ENCODE measurements around the gene COL5A1.

Gene COL5A1

GRCh38 chr9:134885679-134886412 is 244.2 kb downstream of the COL5A1 start:
- no peak for DNase-seq

GRCh38 chr9:134886413-134886913 is 244.9 kb downstream of the COL5A1 start:
- DNase-seq: no peak

- DNase-seq: no peak
Observed at GRCh38 chr9:134887219-134887618, 245.6 kb downstream of the COL5A1 start.

GRCh38 chr9:134887686-134888602 is 246.3 kb downstream of the COL5A1 start:
- DNase-seq: no peak

GRCh38 chr9:134888603-134889190 is 247.1 kb downstream of the COL5A1 start:
- no peak for DNase-seq

- no peak for DNase-seq
Observed at GRCh38 chr9:134889386-134890154, 248.0 kb downstream of the COL5A1 start.

GRCh38 chr9:134890155-134890495 is 248.5 kb downstream of the COL5A1 start:
- no peak for DNase-seq

GRCh38 chr9:134891053-134891452 is 249.4 kb downstream of the COL5A1 start:
- no peak for DNase-seq

GRCh38 chr9:134891713-134892112 is 250.1 kb downstream of the COL5A1 start:
- no peak for DNase-seq

GRCh38 chr9:134892221-134892620 is 250.6 kb downstream of the COL5A1 start:
- no peak for DNase-seq

GRCh38 chr9:134892820-134893420 is 251.3 kb downstream of the COL5A1 start:
- no peak for DNase-seq

Data from left hindlimb (tissue), 1 donor.